Activated naive CD8-positive, alpha-beta T cell treated with anti-CD3 and anti-CD28 coated beads, Interleukin-2, amount 10 ng/mL, durations not matched to agents 7 days and 5 days (primary cell): ENCODE results near the gene SLC5A4. TPM values are rescaled to one million over a fixed set of nuclear protein-coding genes. Genes with fewer than 3 reads are reported as not detected.
"Not testable (repeated sequence)": the region's sequence is repeated elsewhere in the genome, so short reads cannot be mapped to it uniquely, and the experiment has no call there.

Experiments
- ATAC-seq: fragments of 150-1000 bp; cut with Tn5 transposase; one replicate; pipeline ENCODE4 v1.10.0; 2021; ENCODE audit warnings: low read depth, moderate library complexity
- POLR2A ChIA-PET: fragments of 350-600 bp; sonication (Branson Sonifier 250); formaldehyde crosslinking; loops from one replicate; lab custom pipeline; 2021; ENCODE audit warnings: antibody characterized with exemption; lab: Charles Lee
- DNase-seq: peaks from one replicate; pipeline ENCODE4 v3.0.0; 2021
- H3K27ac Mint-ChIP-seq: one replicate; pipeline ENCODE4 v1.8.0; 2022; ENCODE audit warnings: mild to moderate bottlenecking, mixed read lengths
- H3K27me3 Mint-ChIP-seq: one replicate; pipeline ENCODE4 v1.8.0; 2022; ENCODE audit warnings: mild to moderate bottlenecking, moderate library complexity, mixed read lengths
- H3K36me3 Mint-ChIP-seq: one replicate; pipeline ENCODE4 v1.8.0; 2021; ENCODE audit warnings: mild to moderate bottlenecking, mixed read lengths
- H3K4me1 Mint-ChIP-seq: one replicate; pipeline ENCODE4 v1.8.0; 2021; ENCODE audit warnings: mixed read lengths
- H3K4me3 Mint-ChIP-seq: one replicate; pipeline ENCODE4 v1.8.0; 2022; ENCODE audit warnings: mild to moderate bottlenecking, moderate library complexity, mixed read lengths
- H3K9me3 Mint-ChIP-seq: one replicate; pipeline ENCODE4 v1.8.0; 2021; ENCODE audit warnings: mixed read lengths
- total RNA-seq, 2 experiments: library from RNA; stranded (reverse); gene quantifications; one replicate each; pipeline ENCODE4 v1.2.3, GENCODE V29; 2021

Gene SLC5A4
- total RNA-seq: not detected

DNA sequence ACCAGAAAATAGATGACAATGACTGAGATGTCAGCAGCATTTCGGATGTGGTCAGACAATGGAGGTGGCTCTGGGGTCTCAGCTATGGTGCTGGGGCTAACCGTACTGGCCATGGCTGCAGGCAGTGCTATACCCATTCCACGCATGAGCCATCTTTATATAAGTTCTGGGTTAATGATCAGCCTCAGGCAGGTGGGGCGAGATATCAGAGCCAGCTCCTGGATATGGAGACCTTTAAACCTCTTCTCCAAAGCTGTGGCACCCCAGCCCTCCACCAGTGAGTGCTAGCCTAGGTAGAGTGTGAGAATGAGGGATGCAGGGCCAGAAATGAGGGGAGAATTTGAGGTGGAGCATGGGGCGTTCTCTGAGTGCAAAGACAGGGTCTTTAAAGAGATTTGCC lies at the start of gene SLC5A4:
SLC5A4 (minus strand) TSS at position 131 of the 400 bp plus-strand sequence; CDS start at position 113, 18 bp downstream.
- POLR2A ChIA-PET: no interaction called here
- no peaks in the 10 kb centered on the region for H3K36me3 Mint-ChIP-seq
- peaks cover 77% of the 10 kb centered on the region for H3K27me3 Mint-ChIP-seq
- no peak for ATAC-seq
- no peak within 1 kb of the TSS for H3K27ac Mint-ChIP-seq
- H3K4me1 Mint-ChIP-seq: peaks cover 6% of the 10 kb centered on the region
- no peaks in the 10 kb centered on the region for H3K9me3 Mint-ChIP-seq
- no peak within 1 kb of the TSS for H3K4me3 Mint-ChIP-seq
- DNase-seq: no peak

GRCh38 chr22:32293921-32294320 lies 38.8 kb upstream of the SLC5A4 start:
- not testable (repeated sequence) for ATAC-seq

DNA sequence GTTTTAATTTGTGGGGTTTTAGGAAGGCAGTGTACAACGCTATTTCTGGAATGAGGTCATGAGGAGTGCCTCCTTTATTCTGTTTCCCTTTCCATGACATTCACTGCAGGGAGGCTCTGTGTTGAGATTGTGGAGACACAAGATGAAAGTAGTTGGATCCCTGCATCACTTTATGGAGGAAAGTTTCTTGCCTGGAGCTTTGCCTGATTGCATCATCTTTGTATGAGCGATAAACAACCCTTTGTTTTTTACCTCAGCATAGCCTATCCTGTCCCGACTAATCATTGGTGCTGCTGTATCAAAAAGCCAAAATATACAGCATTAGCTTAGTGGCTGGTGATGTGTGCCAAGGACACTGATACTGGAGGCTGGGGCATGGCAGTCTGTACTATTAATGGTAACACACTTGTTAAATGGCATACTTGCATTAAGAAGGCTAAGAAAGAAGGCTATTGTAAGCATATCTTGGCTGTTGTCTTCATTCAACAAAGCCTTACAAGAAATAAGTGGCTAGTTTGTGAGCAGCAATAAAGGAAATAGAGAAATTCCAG lies 31.2 kb upstream of the SLC5A4 start:
- no peaks in the 10 kb centered on the region for H3K4me1 Mint-ChIP-seq
- no peak overlapping the region for H3K4me3 Mint-ChIP-seq
- POLR2A ChIA-PET: no interaction called here
- H3K27me3 Mint-ChIP-seq: peaks cover 23% of the 10 kb centered on the region
- H3K36me3 Mint-ChIP-seq: no peaks in the 10 kb centered on the region
- DNase-seq (no peak), ATAC-seq (no peak)
- no peak overlapping the region for H3K27ac Mint-ChIP-seq
- no peaks in the 10 kb centered on the region for H3K9me3 Mint-ChIP-seq

More at GRCh38 chr22:32293921-32294320, 38.8 kb upstream of the SLC5A4 start:
- H3K4me3 Mint-ChIP-seq, H3K27ac Mint-ChIP-seq, DNase-seq, H3K36me3 Mint-ChIP-seq, POLR2A ChIA-PET, H3K9me3 Mint-ChIP-seq, H3K4me1 Mint-ChIP-seq: not testable (repeated sequence)
- H3K27me3 Mint-ChIP-seq: peaks cover 25% of the 10 kb centered on the region

DNA sequence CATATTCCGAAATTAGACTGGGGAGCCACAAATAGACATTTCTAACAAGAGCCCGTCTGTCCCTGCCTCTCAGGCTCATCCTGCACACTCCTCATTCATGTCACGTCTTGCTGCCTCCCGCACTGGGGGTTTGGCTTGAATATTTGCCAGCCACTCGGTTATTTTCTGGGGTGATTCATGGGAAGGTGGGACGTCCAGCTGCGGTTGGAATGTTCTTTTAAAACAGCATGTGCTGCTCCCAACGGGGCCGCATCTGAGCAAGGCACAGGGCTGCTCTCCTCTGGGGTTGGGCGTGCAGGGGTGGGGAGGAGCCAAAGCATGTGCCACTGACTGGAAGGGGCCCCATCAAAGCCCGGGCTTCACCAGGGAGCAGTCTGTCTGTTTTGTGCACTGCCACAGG lies 25.9 kb upstream of the SLC5A4 start:
- Mint-ChIP-seq H3K4me1 (no peaks in the 10 kb centered on the region), H3K36me3 (no peaks in the 10 kb centered on the region), H3K9me3 (no peaks in the 10 kb centered on the region), H3K4me3 (no peak overlapping the region), H3K27me3 (peaks cover 23% of the 10 kb centered on the region), H3K27ac (no peak overlapping the region)
- DNase-seq (no peak), ATAC-seq (no peak)
- POLR2A ChIA-PET: no interaction called here

GRCh38 chr22:32275353-32275752 lies 20.2 kb upstream of the SLC5A4 start:
- H3K27ac Mint-ChIP-seq, POLR2A ChIA-PET: not testable (repeated sequence)

GRCh38 chr22:32271389-32271788 lies 16.2 kb upstream of the SLC5A4 start:
- Mint-ChIP-seq H3K9me3 (no peaks in the 10 kb centered on the region), H3K27me3 (peaks cover 13% of the 10 kb centered on the region), H3K27ac (no peak overlapping the region), H3K4me3 (no peak overlapping the region), H3K36me3 (no peaks in the 10 kb centered on the region), H3K4me1 (no peaks in the 10 kb centered on the region)
- POLR2A ChIA-PET: no interaction called here
- ATAC-seq (no peak), DNase-seq (no peak)

More at GRCh38 chr22:32275353-32275752, 20.2 kb upstream of the SLC5A4 start:
- not testable (repeated sequence) for ATAC-seq, H3K27me3 Mint-ChIP-seq, H3K4me3 Mint-ChIP-seq, H3K36me3 Mint-ChIP-seq, H3K4me1 Mint-ChIP-seq, H3K9me3 Mint-ChIP-seq, DNase-seq

DNA sequence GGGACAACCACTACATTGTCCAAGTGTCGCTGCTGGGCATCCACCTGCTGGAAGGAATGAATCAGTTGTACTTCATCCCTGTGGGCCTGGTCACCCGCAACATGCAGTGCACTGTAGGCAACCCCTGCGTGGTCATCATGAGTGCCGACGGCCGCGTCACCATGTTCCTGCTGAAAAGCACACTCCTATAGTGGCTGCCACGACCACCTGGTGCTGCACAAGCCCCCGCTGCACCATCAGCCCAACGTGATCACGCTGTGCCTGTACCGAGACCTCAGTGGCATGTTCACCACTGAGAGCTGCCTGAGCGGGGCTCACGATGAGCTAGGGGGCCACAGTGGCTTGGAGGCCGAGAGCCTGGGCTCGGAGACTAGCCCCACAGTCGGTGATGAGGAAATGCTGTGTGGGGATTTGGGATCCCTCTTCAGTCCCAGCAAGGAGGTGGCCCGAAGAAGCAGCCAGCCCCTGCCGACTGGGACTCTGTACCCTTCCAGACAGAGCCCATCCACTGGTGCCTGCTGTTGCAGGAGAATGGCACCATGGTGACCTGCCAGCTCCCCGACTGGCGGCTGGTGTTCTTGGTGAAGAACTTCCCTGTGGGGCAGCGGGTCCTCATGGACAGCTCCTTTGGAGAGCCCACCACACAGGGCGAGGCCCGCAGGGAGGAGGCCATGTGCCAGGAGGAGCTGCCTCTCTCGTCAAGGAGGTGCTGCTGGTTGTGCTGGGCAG lies 15.7 kb upstream of the SLC5A4 start:
- no peak overlapping the region for H3K4me3 Mint-ChIP-seq
- H3K4me1 Mint-ChIP-seq: peaks cover 1% of the 10 kb centered on the region
- DNase-seq (no peak), ATAC-seq (no peak)
- H3K9me3 Mint-ChIP-seq: no peaks in the 10 kb centered on the region
- POLR2A ChIA-PET: no interaction called here
- H3K27me3 Mint-ChIP-seq: peaks cover 10% of the 10 kb centered on the region
- no peaks in the 10 kb centered on the region for H3K36me3 Mint-ChIP-seq
- no peak overlapping the region for H3K27ac Mint-ChIP-seq

DNA sequence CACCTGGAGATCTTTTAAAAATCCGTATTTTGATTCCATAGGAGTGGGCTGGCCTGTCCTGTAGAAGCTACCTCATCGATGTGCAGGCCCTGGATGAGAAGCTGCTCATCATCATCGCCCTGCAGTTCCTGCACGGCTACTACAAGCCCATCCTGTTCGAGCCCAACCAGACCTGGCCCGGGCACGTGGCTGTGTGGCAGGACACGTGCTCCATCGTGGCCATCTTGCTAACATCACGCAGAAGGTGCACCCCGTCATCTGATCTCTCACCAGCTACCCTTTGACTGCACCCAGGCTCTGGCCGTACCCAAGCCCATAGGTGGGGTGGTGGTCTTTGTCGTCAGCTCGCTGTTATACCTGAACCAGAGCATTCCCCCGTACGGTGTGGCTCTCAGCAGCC lies 14.2 kb upstream of the SLC5A4 start:
- no peaks in the 10 kb centered on the region for H3K36me3 Mint-ChIP-seq
- ATAC-seq (no peak), DNase-seq (no peak)
- peaks cover 10% of the 10 kb centered on the region for H3K27me3 Mint-ChIP-seq
- H3K4me3 Mint-ChIP-seq: no peak overlapping the region
- peaks cover 1% of the 10 kb centered on the region for H3K4me1 Mint-ChIP-seq
- H3K27ac Mint-ChIP-seq: no peak overlapping the region
- H3K9me3 Mint-ChIP-seq: no peaks in the 10 kb centered on the region
- POLR2A ChIA-PET: no interaction called here

GRCh38 chr22:32267011-32267410 lies 11.9 kb upstream of the SLC5A4 start:
- Mint-ChIP-seq H3K36me3 (no peaks in the 10 kb centered on the region), H3K4me1 (peaks cover 1% of the 10 kb centered on the region), H3K27me3 (peaks cover 13% of the 10 kb centered on the region), H3K9me3 (no peaks in the 10 kb centered on the region), H3K27ac (no peak overlapping the region), H3K4me3 (no peak overlapping the region)
- ATAC-seq (no peak), DNase-seq (no peak)
- POLR2A ChIA-PET: no interaction called here

GRCh38 chr22:32265882-32266767 lies 11.0 kb upstream of the SLC5A4 start:
- H3K36me3 Mint-ChIP-seq: no peaks in the 10 kb centered on the region
- H3K27me3 Mint-ChIP-seq: peaks cover 18% of the 10 kb centered on the region
- H3K9me3 Mint-ChIP-seq: no peaks in the 10 kb centered on the region
- ATAC-seq (peak; percentile 65), DNase-seq (peak; percentile 62)
- H3K27ac Mint-ChIP-seq: no peak overlapping the region
- POLR2A ChIA-PET: no interaction called here
- no peak overlapping the region for H3K4me3 Mint-ChIP-seq
- H3K4me1 Mint-ChIP-seq: peaks cover 1% of the 10 kb centered on the region

DNA sequence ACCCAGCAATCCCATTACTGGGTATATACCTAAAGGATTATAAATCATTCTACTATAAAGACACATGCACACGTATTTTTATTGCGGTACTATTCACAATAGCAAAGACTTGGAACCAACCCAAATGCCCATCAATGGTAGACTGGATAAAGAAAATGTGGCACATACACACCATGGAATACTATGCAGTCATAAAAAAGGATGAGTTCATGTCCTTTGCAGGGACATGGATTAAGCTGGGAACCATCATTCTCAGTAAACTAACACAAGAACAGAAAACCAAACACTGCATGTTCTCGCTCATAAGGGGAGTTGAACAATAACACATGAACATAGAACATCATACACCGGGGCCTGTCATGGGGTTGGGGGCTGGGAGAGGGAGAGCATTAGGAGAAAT lies 8.5 kb upstream of the SLC5A4 start:
- H3K9me3 Mint-ChIP-seq, H3K36me3 Mint-ChIP-seq, H3K4me1 Mint-ChIP-seq, H3K27ac Mint-ChIP-seq, DNase-seq, POLR2A ChIA-PET, H3K4me3 Mint-ChIP-seq, ATAC-seq: not testable (repeated sequence)
- peaks cover 38% of the 10 kb centered on the region for H3K27me3 Mint-ChIP-seq

- POLR2A ChIA-PET: no interaction called here
- Mint-ChIP-seq H3K4me1 (peaks cover under 1% of the 10 kb centered on the region), H3K4me3 (no peak overlapping the region), H3K27ac (no peak overlapping the region), H3K9me3 (no peaks in the 10 kb centered on the region), H3K36me3 (no peaks in the 10 kb centered on the region), H3K27me3 (peaks cover 49% of the 10 kb centered on the region)
- ATAC-seq: no peak
- no peak for DNase-seq
These were observed 6.2 kb upstream of the SLC5A4 start for GRCh38 chr22:32261306-32261705.

- no peaks in the 10 kb centered on the region for H3K9me3 Mint-ChIP-seq
- peaks cover 67% of the 10 kb centered on the region for H3K27me3 Mint-ChIP-seq
These were observed 3.6 kb upstream of the SLC5A4 start for GRCh38 chr22:32258791-32259190.

More at GRCh38 chr22:32258791-32259190, 3.6 kb upstream of the SLC5A4 start:
- H3K27ac Mint-ChIP-seq: no peak overlapping the region
- no peak for DNase-seq
- peaks cover 6% of the 10 kb centered on the region for H3K4me1 Mint-ChIP-seq
- no peaks in the 10 kb centered on the region for H3K36me3 Mint-ChIP-seq
- POLR2A ChIA-PET: no interaction called here
- no peak for ATAC-seq
- H3K4me3 Mint-ChIP-seq: no peak overlapping the region
